ENCODE results near the gene RFC1.

Gene RFC1

DNA sequence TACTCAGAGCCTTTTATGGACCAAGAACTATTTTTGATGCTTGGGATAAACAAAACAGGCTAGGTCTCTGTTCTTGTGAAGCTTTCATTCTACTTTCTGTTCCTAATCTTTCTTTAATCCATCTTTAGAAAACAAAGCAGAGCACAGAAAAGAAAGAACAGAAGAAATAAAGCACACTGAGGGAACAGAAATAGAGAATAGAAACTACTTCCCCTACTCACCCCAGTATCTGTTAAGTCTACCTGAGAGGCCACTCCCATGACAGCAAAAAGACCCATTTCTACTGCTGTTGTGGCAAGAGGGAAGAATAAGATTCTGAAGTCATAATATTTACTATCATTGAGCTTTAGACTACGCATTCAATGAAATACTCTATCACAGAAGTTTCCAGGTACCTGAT is 9.2 kb downstream of the RFC1 start:
- DNase-seq (ENCODE audit: low read depth in 1 of 2, low spot score in 1 of 2): no peak

DNA sequence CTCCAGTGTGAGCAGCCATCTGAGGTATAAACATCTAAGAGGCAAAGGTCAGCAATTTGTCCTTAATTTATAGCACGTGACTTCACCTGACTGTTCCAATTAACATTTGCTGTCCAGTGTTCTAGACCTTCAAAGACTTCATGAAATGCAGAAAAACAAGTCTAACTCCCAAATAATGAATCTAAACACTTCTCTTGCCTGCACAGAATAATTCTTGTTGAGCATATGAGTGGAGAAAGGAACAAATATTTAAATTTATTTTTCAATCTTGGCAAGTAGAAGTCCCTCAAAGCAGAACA is 12.0 kb downstream of the RFC1 start:
- DNase-seq (ENCODE audit: low read depth in 1 of 2, low spot score in 1 of 2): no peak

DNA sequence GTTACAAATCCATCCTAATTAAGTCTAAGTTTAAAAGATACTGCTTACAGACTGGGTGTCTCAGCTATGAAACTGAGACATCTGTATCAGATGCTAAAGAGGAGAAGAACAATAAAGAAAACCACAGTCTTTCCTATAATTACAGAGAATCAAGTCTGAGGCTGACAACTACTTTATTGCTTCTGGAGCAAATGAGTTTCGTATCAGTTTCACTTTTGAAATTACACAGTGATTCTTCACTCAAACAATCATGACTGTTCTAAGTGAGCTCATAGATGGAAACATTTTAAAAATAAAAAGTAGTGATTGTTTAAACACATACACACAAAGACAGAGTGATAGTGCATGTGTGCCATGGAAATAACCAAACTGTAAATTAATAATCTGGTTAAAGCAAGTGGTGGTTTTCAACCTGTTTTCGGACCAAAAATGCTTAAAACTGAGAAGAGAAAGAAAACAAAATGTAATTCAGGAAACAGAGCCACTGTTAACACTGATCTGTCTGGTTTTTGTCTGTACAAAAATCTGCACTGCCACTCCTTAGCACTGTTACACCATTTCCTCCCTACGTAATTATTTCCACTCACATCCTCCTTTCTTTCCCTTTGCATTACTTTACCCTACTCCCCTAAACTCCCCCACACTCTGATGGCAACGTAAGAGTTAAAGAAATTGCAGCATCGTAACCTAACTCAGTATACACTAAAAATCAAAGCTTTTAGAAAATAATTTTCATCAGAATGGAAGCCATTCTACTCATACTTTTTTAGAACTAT is 12.5 kb downstream of the RFC1 start:
- no peak for DNase-seq (ENCODE audit: low read depth in 1 of 2, low spot score in 1 of 2)

DNA sequence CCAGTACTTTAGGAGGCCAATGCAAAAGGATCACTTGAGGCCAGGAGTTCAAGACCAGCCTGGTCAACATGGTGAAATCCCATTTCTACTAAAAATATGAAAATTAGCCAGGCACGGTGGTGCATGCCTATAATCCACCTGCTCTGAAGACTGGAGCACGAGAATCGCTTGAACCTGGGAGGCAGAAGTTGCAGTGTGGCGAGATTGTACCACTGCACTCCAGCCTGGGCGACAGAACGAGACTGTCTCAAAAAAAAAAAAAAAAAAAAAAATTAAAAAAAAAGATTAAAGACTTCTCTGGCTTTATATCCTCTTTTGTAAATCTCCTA is 13.0 kb downstream of the RFC1 start:
- DNase-seq (ENCODE audit: low read depth in 1 of 2, low spot score in 1 of 2): peak in 1 of 2 donors; percentile 8

DNA sequence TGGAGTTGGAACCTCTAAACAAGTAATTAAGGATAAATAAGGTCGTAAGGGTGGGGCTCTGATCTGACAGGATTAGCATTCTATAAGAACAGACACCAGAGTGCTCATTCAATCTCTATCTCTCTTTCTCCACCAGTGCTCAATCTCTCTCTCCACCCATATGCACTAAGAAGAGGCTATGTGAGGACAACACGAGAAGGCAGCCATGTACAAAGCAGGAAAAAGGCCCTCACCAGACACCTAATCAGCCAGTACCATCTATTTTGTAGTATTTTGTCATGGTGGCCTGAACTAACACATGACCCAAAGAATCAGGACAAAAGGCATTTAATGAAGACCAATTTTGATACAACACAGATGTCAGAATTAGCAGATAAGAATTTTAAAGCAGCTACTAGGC is 16.8 kb downstream of the RFC1 start:
- DNase-seq (ENCODE audit: low read depth in 1 of 2, low spot score in 1 of 2): no peak

DNA sequence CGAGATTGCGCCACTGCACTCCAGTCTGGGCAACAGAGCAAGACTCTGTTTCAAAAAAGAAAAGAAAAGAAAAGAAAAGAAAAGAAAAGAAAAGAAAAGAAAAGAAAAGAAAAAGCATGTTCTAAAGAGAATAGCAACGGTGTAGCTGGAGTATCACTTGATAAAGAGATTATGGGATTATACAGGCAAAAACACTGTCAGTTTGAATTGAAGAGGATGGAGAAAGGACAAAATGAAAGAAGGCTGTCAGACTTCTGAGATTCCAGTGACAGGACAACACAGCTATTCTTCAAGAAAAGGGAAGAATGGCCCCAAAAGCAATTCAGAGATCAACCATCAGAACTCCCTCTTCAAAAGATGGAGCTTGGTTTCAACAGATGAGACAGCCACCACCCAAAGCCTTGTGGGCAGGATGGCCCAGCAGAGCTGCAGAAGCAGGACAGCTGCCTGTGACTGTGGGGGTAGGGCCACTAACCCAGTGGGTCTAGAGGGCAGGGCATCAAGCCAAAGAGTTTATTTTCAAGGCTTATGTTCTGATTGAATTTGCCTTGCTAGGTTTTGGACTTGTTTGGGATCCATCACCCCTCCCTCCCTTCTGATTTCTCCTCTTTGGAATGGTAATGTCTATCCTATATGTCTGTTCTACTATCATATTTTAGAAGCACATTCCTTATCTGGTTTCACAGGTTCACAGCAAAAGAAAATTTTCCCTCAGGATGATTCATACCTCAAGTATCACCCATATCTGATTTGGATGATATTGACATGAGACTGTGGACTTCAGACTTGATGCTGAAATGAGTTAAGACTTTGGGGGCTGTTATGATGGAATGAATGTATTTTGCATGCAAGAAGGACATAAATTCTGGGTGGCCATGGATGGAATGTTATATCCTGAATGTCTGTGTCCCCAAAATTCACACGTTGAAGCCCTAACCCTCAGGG is 17.5 kb downstream of the RFC1 start:
- no peak for DNase-seq (ENCODE audit: low read depth in 1 of 2, low spot score in 1 of 2)

DNA sequence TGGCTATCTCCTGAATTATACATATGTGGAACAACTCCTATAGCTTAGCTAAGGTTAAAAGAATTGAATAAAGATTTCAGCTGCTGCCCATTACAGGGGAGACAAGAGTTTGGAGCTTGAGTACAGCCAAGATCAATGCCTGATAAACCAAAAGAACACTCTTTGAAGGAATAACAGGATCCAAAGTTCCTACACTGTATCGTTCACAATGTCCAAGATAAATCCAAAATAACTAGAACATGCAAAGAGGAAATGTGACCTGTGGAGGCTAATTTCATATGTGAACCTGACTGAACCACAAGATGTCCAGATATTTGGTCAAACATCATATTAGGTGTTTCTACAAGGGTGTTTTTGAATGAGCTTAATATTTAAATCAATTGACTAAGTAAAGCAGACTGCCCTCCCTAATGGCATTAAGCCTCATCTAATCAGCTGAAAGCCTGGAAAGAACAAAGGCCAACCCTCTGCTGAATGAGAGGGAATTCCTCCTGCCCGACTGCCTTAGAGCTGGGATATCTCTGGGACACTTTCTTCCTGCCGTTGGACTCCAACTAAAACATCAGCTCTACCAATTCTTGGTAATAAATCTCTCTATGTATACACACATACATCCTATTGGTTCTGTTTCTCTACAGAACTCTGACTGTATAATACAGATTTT is 19.2 kb downstream of the RFC1 start:
- DNase-seq (ENCODE audit: low read depth in 1 of 2, low spot score in 1 of 2): no peak

GRCh38 chr4:39342731-39343130 is 23.4 kb downstream of the RFC1 start:
- no peak for DNase-seq (ENCODE audit: low read depth in 1 of 2, low spot score in 1 of 2)

GRCh38 chr4:39341075-39341725 is 25.0 kb downstream of the RFC1 start:
- no peak for DNase-seq (ENCODE audit: low read depth in 1 of 2, low spot score in 1 of 2)

GRCh38 chr4:39339968-39340367 is 26.2 kb downstream of the RFC1 start:
- DNase-seq (ENCODE audit: low read depth in 1 of 2, low spot score in 1 of 2): no peak

GRCh38 chr4:39337841-39338240 is 28.3 kb downstream of the RFC1 start:
- no peak for DNase-seq (ENCODE audit: low read depth in 1 of 2, low spot score in 1 of 2)

DNA sequence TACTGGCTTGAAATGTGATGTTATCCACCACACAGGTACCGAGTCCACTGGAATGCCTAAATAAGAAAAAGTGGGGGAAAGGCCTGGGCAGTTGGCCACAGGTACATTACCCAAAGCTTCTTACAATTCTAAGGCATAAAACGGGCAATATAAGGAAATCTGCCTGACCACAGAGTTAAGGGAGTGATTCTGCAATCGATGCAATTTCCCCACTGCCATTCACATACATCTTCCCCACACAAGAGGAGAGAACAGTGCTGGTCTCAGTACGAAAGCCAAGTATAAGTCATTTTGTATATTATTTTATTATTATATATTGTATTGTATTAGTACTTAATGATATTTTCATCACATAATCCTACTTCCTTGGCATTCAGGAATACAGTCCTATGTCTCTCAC is 30.6 kb downstream of the RFC1 start:
- no peak for DNase-seq (ENCODE audit: low read depth in 1 of 2, low spot score in 1 of 2)

GRCh38 chr4:39331191-39331590 is 35.0 kb downstream of the RFC1 start:
- DNase-seq (ENCODE audit: low read depth in 1 of 2, low spot score in 1 of 2): no peak

DNA sequence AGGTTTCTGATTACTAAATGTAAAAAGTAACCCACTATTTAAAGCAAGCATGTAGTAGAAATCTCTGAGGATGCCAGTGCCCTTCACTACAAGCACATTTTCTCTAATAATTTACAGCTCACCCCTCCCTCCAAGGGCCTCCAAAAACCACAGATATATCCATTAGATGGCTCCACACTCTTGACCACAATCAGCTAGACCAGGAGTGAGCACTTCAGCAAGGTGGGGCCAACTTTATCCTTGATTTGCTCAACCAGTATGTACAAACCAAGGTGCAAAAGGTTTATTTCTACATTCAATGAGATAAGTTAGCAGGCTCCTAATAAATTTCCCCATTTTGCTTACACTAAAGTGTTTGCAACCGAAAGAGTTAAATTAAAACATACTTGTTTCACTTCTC is 35.8 kb downstream of the RFC1 start:
- no peak for DNase-seq (ENCODE audit: low read depth in 1 of 2, low spot score in 1 of 2)

GRCh38 chr4:39326468-39326977 is 39.6 kb downstream of the RFC1 start:
- no peak for DNase-seq (ENCODE audit: low read depth in 1 of 2, low spot score in 1 of 2)

DNA sequence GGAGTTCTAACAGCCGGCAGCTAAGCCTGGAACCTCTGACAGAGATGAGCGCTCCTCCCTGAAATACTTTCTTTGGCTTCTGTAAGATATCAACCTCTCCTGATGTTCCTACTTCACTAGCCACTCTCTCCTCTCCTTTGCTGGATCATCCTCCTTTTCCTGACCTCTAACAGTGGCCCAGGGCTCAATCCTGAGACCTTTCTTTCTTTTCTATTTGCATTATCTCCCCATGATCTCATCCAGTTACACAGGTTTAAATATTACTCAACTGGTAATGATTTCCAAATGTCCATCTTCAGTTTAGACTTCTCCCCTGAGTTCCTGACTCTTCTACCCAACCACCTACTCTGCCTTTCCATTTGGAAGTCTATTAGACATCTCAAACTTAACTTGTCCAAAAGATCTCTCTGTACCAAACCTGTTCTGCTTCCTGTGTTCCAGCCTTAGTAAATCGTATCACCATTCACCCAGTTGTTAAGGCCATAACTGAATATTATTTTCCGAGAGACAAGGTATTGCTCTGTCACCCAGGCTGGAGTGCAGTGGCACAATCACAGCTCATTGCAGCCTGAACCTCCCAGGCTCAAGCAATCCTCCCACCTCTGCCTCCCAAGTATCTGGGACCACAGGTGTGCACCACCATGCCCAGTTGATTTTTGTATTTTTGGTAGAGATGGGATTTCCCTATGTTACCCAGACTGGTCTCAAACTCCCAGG is 41.1 kb downstream of the RFC1 start:
- no peak for DNase-seq (ENCODE audit: low read depth in 1 of 2, low spot score in 1 of 2)

DNA sequence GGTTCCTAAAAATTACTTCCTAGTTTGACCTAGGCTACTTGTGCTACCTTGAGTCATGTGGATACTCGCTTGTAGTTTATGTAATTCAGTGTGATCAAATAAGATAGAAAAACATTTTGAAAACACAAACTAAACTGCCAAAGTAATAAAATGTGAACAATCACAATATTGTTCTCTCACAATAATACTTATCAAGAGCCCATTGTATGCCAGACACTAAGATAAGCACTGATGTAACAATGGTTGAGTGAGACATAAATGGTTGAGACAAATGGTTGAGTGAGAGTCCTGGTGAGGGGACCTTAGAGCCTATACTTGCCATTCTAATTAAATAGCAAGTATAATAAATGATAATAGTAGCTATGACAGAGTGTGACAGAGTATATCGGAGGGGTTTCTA is 41.7 kb downstream of the RFC1 start:
- DNase-seq (ENCODE audit: low read depth in 1 of 2, low spot score in 1 of 2): no peak

- DNase-seq (ENCODE audit: low read depth in 1 of 2, low spot score in 1 of 2): no peak
These were observed 42.3 kb downstream of the RFC1 start for GRCh38 chr4:39323821-39324220.

GRCh38 chr4:39320381-39321115 is 45.6 kb downstream of the RFC1 start:
- DNase-seq (ENCODE audit: low read depth in 1 of 2, low spot score in 1 of 2): no peak

DNA sequence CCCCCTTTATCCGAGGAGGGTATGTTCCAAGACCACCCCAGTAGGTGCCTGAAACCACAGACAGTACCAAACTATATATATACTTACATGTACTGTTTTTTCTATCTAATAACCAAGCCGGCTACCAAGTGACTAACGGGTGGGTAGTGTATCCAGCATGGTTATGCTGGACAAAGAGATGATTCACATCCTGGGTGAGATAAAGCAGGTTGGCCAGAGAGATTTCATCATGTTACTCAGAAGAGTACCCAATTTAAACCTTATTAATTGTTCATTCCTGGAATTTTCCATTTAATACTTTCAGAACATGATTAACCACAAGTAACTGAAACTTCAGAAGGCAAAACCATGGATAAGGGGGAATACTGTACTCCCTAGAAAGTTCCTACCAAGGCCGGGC is 46.5 kb downstream of the RFC1 start:
- DNase-seq (ENCODE audit: low read depth in 1 of 2, low spot score in 1 of 2): no peak
